ENCODE results near the gene TMEM17.

The TMEM17 gene

GRCh38 chr2:62460175-62460574, 45.8 kb downstream of the TMEM17 start:
- no peaks in the 10 kb centered on the region for H3K9me3 ChIP-seq (ENCODE audit: control insufficient read depth, insufficient read depth, low read length)
- peaks cover 8% of the 10 kb centered on the region; the same call in 1 of the 2 replicates for H3K4me1 ChIP-seq (ENCODE audit: insufficient read depth, low read length)
- H3K36me3 ChIP-seq (ENCODE audit: insufficient read depth, low read length): no peaks in the 10 kb centered on the region

DNA sequence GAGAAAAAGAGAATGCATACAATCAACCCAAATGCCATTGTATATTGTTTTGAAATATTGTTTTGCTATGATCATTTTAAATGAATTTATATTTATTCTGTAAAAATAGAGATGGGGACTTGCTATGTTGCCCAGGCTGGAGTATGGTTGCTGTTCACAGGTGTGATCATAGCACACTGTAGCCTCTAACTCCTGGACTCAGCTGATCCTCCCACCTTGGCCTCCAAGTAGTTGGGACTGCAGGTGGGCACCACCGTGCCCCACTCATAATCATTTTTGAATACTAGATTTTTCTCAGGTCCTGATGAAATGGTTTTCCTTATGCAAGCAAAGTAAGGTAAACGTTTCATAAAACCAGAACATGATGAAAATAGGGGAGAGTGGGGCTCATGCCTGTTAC, 46.3 kb downstream of the TMEM17 start:
- no peak overlapping the region for H3K9ac ChIP-seq (ENCODE audit: low read depth, low read length)
- H3K9me3 ChIP-seq (ENCODE audit: control insufficient read depth, insufficient read depth, low read length): no peaks in the 10 kb centered on the region
- H3K36me3 ChIP-seq (ENCODE audit: insufficient read depth, low read length): no peaks in the 10 kb centered on the region
- H3K4me1 ChIP-seq (ENCODE audit: insufficient read depth, low read length): peaks cover 8% of the 10 kb centered on the region; the same call in 1 of the 2 replicates

More at GRCh38 chr2:62460175-62460574, 45.8 kb downstream of the TMEM17 start:
- H3K9ac ChIP-seq (ENCODE audit: low read depth, low read length): no peak overlapping the region

GRCh38 chr2:62459106-62459505, 46.9 kb downstream of the TMEM17 start:
- no peak overlapping the region for H3K9ac ChIP-seq (ENCODE audit: low read depth, low read length)
- H3K4me1 ChIP-seq (ENCODE audit: insufficient read depth, low read length): peaks cover 8% of the 10 kb centered on the region; the same call in 1 of the 2 replicates
- no peaks in the 10 kb centered on the region for H3K36me3 ChIP-seq (ENCODE audit: insufficient read depth, low read length)
- no peaks in the 10 kb centered on the region for H3K9me3 ChIP-seq (ENCODE audit: control insufficient read depth, insufficient read depth, low read length)

- Histone ChIP-seq H3K4me1 (ENCODE audit: insufficient read depth, low read length) (peaks cover 8% of the 10 kb centered on the region; the same call in 1 of the 2 replicates), H3K9ac (ENCODE audit: low read depth, low read length) (no peak overlapping the region), H3K9me3 (ENCODE audit: control insufficient read depth, insufficient read depth, low read length) (no peaks in the 10 kb centered on the region), H3K36me3 (ENCODE audit: insufficient read depth, low read length) (no peaks in the 10 kb centered on the region)
Observed at GRCh38 chr2:62458671-62459081, 47.3 kb downstream of the TMEM17 start.

GRCh38 chr2:62458206-62458641, 47.8 kb downstream of the TMEM17 start:
- H3K36me3 ChIP-seq (ENCODE audit: insufficient read depth, low read length): no peaks in the 10 kb centered on the region
- no peak overlapping the region for H3K9ac ChIP-seq (ENCODE audit: low read depth, low read length)
- H3K9me3 ChIP-seq (ENCODE audit: control insufficient read depth, insufficient read depth, low read length): no peaks in the 10 kb centered on the region
- H3K4me1 ChIP-seq (ENCODE audit: insufficient read depth, low read length): peaks cover 8% of the 10 kb centered on the region; the same call in 1 of the 2 replicates

GRCh38 chr2:62457556-62457955, 48.4 kb downstream of the TMEM17 start:
- H3K36me3 ChIP-seq (ENCODE audit: insufficient read depth, low read length): no peaks in the 10 kb centered on the region
- no peaks in the 10 kb centered on the region for H3K9me3 ChIP-seq (ENCODE audit: control insufficient read depth, insufficient read depth, low read length)
- H3K9ac ChIP-seq (ENCODE audit: low read depth, low read length): peak overlapping the region; percentile 70
- H3K4me1 ChIP-seq (ENCODE audit: insufficient read depth, low read length): peaks cover 8% of the 10 kb centered on the region; the same call in 1 of the 2 replicates

DNA sequence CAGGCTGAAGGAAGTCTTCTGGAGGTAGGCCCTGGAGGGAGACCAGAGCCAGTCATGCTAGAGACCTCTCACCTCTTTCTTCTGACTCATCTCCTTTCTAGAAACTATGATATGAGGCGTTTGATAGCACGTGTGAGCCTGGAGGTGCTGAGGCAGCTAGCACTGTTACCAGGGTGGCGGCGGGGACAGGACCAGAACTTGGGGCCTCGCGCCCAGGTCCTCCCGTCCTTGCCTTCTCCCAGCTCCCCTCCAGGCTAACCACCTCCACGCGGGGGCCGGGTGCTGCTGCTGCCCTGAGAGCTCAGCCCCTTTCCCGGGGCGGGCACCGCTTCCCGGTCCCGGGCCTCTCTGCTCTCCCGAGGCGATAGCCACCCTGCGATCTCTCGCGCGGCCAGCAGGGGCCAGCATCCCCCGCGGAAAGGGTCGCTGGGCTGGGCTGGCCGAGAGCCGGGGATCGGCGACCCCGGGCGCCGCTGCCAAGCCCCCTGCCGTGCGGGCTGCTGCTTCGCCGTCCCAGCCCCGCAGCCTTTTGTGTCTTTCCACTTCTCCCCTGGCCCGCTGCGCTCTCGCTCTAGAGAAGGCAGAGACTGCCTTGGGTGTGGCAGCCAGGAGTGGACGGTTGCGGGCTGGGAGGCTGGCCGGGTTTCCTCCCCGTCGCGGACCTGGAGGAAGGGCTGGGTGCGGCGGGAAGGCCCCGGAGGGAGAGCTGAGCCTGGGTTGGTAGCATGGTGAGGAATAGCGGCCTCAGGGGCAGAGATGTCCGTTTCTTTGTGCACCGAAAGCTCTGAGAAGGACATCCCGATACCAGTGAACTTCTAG, 49.1 kb downstream of the TMEM17 start:
- Histone ChIP-seq H3K4me1 (ENCODE audit: insufficient read depth, low read length) (peaks cover 8% of the 10 kb centered on the region; the same call in 1 of the 2 replicates), H3K9me3 (ENCODE audit: control insufficient read depth, insufficient read depth, low read length) (no peaks in the 10 kb centered on the region), H3K36me3 (ENCODE audit: insufficient read depth, low read length) (no peaks in the 10 kb centered on the region), H3K9ac (ENCODE audit: low read depth, low read length) (peak overlapping the region; percentile 70)

- Histone ChIP-seq H3K9me3 (ENCODE audit: control insufficient read depth, insufficient read depth, low read length) (no peaks in the 10 kb centered on the region), H3K9ac (ENCODE audit: low read depth, low read length) (no peak overlapping the region)
Observed at GRCh38 chr2:62455957-62456692, 49.9 kb downstream of the TMEM17 start.

GRCh38 chr2:62453955-62454354, 52.0 kb downstream of the TMEM17 start:
- Histone ChIP-seq H3K9me3 (ENCODE audit: control insufficient read depth, insufficient read depth, low read length) (no peaks in the 10 kb centered on the region; the same call in 1 of the 2 replicates), H3K9ac (ENCODE audit: low read depth, low read length) (no peak overlapping the region), H3K4me1 (ENCODE audit: insufficient read depth, low read length) (peaks cover 8% of the 10 kb centered on the region; the same call in 1 of the 2 replicates), H3K36me3 (ENCODE audit: insufficient read depth, low read length) (no peaks in the 10 kb centered on the region)

More at GRCh38 chr2:62455957-62456692, 49.9 kb downstream of the TMEM17 start:
- H3K36me3 ChIP-seq (ENCODE audit: insufficient read depth, low read length): no peaks in the 10 kb centered on the region
- peaks cover 8% of the 10 kb centered on the region; the same call in 1 of the 2 replicates for H3K4me1 ChIP-seq (ENCODE audit: insufficient read depth, low read length)

DNA sequence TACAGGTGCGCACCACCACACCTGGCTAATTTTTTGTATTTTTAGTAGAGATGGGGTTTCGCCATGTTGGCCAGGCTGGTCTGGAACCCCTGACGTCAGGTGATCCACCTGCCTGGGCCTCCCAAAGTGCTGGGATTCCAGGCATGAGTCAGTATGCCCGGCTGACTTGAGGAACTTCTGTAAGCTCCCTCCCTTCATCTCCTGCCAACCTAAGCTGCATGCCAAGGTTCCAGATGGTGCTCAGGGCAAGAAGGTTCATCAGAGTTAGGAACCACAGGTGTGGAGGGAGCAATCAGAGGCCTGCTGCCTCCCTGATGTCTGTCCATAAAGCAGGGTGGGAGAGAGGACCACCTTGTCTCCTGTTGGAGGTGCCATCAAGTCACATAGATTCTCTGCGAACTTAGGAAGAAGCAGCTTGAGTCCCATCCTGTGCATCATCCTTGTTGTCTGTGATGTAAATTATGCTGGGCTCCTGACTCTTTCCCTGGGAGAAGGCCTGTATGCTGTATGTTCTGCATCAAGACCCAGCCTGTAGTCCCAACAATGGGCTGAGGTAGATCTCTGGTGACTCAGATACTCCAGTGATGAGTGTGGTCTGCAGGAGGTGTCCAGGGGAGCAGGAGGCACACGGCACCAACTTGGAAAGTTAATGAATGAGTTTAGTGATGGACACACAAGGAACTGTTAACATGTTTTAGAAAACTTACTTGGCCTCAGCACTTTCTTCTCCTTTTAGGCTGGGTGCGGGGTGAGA, 53.1 kb downstream of the TMEM17 start:
- Histone ChIP-seq H3K36me3 (ENCODE audit: insufficient read depth, low read length) (no peaks in the 10 kb centered on the region), H3K4me1 (ENCODE audit: insufficient read depth, low read length) (peaks cover 5% of the 10 kb centered on the region; the same call in 1 of the 2 replicates), H3K9me3 (ENCODE audit: control insufficient read depth, insufficient read depth, low read length) (no peaks in the 10 kb centered on the region; the same call in 1 of the 2 replicates), H3K9ac (ENCODE audit: low read depth, low read length) (no peak overlapping the region)

- H3K4me1 ChIP-seq (ENCODE audit: insufficient read depth, low read length): no peaks in the 10 kb centered on the region
- H3K9ac ChIP-seq (ENCODE audit: low read depth, low read length): no peak overlapping the region
- no peaks in the 10 kb centered on the region for H3K36me3 ChIP-seq (ENCODE audit: insufficient read depth, low read length)
- H3K9me3 ChIP-seq (ENCODE audit: control insufficient read depth, insufficient read depth, low read length): no peaks in the 10 kb centered on the region; the same call in 1 of the 2 replicates
Observed at GRCh38 chr2:62450716-62451191, 55.2 kb downstream of the TMEM17 start.
